HPDE6-E6E7 (cell line): ENCODE results near the gene PATJ.

Source experiments
- DNase-seq: peaks from one replicate; pipeline ENCODE4 v3.0.0; 2011; ENCODE audit warnings: missing footprints; ENCODE audit errors: extremely low spot score

Gene PATJ

DNA sequence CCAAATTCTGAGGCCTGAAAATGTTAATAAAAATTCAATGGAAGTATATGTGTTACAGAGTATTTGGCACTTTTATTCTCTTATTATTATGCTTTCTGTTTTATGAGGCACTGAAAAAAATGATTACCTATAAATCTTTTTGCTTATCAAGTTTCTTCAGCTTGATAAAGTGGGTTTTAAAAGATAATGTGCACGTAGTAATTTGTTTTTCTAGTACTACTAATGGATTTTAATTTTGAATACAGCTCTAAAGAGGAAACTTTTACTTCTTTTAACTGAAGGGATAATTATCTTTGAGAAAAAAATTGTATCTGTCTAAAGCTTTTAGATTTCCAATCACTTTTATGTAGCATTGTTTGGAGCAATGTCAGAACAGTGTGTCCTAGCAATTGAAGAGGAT lies 241.0 kb downstream of the PATJ start:
- no peak for DNase-seq

- DNase-seq = no peak
Observed at GRCh38 chr1:61992257-61992656, 250.0 kb downstream of the PATJ start.

DNA sequence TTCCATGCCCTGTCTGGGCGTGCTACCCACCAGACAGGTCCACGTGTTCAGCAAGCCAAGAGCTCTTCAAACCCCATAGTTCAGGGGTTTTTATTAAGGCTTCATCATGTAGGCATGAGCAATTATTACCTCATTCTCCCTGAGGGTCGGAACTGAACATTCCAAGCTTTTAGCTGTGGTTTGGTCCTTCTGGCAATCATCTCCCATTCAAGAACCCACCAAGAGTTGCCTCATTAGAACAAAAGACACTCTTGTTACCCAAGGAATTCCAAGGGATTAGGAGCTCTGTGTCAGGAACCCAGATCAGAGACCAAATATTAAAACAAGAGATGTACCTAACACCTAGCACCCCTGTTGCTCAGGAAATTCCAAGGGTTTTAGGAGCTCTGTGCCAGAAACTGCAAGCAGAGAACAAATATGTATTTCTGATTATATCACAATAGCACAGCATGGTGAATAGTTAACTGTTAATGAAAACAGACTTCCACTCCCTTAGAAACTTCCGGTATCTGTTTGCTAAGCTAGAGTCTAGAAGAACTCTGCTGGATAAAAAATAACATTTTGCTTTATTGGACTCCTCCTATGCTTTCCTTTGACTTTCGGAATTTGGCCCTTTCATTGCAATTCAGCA lies 251.2 kb downstream of the PATJ start:
- DNase-seq = peak; percentile 8

DNA sequence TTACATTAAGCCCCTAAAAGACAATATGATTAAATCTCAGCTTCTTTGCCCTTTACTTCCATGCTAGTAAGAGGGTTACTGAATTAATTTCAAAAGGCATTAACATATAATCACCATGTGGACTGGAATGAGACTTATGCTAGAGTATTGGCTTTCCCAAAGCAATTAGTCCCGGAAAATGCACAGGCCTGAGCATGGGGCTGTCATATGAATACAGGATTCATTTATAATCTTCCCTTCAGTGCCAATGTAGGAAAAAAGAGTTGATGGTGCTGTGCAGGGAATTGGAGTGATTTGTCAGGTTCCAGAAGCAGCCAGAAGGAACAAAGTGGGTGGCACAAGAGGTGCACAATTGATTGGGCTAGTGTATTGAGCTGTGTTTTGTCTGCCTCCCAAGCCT lies 253.4 kb downstream of the PATJ start:
- no peak for DNase-seq

DNA sequence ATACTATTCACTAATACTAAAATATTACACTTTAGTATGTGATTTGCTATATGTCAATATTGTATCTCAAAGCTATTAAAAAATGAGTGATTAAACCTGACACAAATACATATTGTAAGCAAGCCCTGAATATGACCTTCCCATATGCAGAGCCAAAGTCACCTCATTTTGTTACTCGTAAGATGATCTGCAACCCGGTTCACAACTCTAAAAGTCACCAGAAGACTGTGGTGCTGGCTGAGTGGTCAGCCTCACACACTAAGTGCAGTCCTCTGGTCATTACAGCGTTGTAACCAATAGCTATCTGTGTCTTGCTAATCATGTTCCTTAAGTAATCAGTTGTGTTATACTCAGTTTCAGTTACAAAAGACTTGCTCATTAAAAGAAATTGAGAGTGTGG lies 254.8 kb downstream of the PATJ start:
- DNase-seq = no peak

DNA sequence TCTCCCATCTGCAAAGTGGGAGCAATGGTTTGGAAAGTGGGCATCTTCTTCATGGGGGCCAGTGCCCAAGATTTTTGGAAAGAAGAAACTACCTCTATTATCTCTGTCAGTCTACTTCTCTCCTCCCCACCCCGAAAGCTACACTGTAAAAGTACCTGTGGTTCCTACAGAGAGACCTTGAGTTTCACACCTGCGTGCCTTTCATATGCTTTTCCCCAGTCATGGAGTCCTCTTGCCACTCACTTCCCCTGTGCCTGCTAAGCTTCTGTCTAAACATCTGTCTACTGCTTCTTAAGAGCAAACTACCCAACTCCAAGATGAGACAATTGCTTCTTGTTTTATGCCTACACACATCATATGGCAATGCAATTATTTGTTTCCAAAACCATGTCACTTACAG lies 261.5 kb downstream of the PATJ start:
- DNase-seq = no peak

- DNase-seq = no peak
Observed at GRCh38 chr1:62006690-62007089, 264.4 kb downstream of the PATJ start.

DNA sequence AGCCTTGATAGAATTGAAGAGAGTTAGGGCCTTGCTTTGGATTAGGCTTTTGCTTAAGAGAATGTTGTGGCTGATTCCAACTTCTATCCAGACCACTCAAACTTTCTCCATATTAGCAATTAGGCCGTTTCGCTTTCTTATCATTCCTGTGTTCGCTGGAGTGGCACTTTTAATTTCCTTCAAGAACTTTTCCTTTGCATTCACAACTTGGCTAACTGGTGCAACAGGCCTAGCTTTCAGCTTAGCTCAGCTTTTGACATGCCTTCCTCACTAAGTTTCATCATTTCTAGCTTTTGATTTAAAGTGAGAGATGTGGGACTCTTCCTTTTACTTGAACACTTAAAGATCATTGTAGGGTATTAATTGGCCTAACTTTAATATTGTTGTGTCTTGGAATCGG lies 268.7 kb downstream of the PATJ start:
- DNase-seq = no peak

DNA sequence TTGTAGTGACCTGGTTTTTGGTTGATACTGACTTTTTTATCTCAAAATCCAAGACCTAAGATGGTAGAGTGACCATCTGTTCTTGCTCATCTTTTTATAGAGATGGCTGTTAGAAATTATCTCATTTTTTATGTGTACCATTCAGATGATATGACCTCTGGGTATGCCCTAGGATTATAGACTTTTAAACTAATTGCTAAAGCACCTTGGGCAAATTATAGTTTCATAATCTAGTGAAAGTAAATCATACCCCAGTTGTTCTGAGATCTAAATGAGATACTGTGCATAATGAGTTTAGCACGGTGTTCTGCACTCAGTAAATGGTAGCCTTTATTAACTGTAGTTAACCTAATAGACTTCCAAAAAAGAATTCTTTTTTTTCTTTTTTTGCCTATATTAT lies 269.8 kb downstream of the PATJ start:
- no peak for DNase-seq

DNA sequence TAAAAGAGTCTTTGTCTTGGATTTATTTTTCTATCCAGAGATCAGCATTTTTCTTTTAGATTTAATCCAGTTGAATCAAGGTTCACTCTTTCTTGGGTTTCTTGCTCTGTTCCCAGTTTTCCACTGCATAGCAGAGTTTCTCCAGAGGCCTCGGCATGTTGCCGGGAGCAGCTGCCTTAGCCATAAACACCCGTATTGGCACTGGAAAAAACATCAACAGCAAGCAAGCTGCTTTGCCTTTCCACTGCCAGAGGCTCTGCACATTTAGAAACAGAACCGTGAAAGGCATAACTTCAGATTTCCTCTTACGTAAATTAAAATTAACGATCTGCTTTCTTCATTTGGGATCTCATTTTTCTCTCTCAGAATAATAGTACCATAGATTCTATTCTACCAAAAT lies 270.6 kb downstream of the PATJ start:
- DNase-seq = no peak

DNA sequence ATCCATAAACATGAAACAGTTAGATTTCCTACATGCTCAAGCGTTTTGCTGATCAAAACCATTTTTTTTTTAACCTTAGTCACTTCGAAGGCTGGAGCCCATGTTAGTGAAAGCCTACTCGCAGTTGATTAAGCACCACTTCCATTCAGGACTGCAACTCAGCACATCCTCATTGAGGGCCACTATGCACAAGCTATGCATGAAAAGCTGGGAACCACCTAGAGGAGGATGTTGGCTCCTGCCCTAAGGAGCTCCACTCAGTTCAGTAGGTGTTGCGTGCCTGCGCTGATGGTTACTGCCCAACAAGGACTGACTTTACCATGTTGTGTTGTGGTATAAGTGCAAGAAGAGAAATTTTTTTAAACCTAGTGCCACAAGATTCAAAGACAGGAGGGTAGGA lies 271.0 kb downstream of the PATJ start:
- DNase-seq = no peak

DNA sequence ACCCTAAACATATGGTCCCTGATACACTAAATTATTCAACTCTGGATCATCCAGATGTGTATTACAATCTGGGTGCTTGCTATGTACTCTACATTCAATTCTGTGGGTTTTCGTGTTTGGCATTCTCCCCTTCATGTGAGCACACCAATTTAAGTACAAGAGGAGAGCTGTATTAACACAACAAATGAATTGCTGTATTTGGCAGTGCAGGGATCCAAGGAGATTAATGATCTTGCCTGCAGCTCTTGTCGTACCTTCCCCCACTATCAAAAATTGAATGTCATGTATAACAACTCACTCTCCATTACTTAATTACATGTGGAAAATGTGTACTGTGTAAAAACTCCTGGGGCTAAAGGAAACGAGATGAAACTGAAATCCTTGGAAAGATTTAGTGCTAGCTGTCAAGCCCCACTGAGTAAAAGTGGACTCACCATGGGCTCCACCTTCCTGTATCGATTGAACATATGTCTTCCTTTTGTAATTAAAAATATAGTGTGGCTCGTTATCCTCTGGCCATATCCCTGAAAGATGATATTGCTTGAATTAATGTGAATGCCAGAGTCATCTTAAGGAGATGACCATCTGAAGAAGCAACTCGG lies 280.2 kb downstream of the PATJ start:
- DNase-seq = no peak

DNA sequence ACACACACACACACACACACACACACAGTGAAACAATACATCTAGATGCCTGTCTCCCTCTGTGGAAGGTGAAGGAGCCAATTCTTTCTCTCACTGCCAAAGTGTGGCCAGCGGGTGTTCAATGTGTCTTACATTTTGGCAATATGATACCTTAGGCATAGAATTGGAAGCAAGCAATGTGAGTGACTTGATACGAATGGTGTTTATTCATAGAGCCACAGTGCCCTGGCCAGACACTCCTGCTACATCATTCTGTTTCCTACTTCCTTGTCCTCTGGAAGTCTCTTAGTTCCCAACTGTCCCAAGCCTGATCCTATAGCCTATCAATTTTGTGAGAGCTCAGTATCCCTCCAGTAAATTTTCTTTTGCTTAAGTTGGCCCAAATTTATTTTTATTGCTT lies 282.4 kb downstream of the PATJ start:
- DNase-seq = no peak

GRCh38 chr1:62025154-62025553 lies 282.9 kb downstream of the PATJ start:
- DNase-seq = no peak

GRCh38 chr1:62025892-62026291 lies 283.6 kb downstream of the PATJ start:
- no peak for DNase-seq

GRCh38 chr1:62029704-62030103 lies 287.4 kb downstream of the PATJ start:
- DNase-seq = no peak

DNA sequence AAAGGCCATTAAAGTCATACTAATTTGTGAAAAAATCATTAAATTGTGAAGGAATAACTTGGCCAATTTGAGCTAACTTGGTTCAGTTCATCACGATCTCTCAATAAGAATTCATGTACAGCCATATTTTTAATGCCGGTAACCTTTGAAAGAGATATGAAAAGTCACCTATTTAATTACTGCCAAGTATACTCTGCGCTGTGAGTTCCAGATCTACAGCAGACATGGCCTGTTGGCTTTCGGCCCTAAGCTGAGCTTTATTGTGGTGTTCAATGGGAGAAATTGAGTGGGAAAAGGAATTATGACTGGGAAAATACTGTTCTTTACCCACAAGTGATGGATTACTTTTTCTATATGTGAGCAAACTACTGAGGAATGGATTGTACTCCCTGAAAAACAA lies 292.5 kb downstream of the PATJ start:
- DNase-seq = no peak

GRCh38 chr1:62037274-62037673 lies 295.0 kb downstream of the PATJ start:
- no peak for DNase-seq

DNA sequence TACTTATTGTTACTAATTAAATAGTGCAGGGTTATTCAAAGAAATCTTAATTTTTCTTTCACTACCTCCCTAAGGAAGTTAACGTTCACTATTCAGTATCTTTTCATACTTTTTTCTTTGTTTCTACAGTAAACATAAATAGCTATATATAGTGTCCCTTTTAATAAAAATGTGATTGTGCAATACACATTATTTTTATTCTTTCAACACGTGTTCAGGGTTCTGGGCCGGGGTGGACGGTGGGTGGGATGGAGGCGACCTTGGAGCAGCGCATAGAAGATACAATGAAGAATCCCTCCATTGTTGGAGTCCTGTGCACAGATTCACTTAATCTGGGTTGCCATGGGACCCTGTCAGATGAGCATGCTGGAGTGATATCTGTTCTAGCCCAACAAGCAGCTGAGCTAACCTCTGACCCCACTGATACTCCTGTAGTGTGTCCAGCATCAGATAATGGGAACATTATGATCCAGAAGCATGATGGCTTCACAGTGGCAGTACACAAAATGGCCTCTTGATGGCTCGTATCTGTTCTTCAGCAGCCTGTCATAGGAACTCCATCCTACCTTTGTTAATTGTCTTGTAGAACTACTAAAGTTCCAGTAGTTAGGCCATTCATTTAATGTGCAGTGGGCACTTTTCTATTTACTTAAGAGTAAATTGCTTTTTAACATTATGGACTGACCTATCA lies 296.5 kb downstream of the PATJ start:
- no peak for DNase-seq

DNA sequence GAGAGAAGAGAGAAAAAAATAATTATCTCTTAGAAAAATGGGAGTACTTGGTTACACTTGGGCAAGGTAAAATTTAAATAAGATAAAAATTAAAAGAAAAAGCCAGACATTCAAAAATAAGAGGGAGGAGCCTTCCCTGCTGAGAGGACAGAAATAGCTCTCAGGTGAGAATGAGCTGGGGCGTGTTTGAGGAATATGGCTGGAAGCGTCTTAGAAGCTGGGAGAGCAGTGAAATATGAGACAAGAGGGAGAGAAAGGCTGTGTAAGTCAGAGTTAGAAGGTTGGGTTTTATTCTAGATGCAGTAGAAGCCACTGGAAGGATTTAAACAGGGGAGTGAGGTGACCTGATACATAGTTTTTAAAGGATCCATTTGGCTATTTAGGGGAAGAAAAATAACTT lies 298.2 kb downstream of the PATJ start:
- peak; percentile 10 for DNase-seq

- DNase-seq = no peak
Observed at GRCh38 chr1:62040973-62041372, 298.7 kb downstream of the PATJ start.

DNA sequence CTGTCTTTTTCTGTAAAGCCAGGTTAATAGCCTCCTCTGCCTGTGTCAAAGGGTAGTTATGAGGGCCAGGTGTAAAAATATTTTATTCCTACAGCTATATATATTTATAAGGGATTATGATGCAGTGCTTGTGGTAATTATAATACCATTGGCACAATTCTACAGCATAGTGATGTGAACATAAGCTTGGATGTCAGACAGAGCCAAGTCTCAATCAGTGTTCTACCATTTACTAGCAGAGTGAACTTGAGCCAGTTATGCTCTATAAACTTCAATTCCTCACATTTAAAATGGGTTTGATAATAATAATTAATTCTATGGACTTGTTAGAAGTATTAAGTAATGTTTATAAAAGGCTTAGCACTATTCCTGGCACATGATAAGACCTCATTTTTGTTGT lies 300.9 kb downstream of the PATJ start:
- DNase-seq = no peak

- peak; percentile 3 for DNase-seq
Observed at GRCh38 chr1:62045574-62045973, 303.3 kb downstream of the PATJ start.

- DNase-seq = no peak
Observed at GRCh38 chr1:62046927-62047326, 304.6 kb downstream of the PATJ start.
